Myocyte (in vitro differentiated cells): ENCODE data around the gene SELENOP. TPM values are rescaled to one million over a fixed set of nuclear protein-coding genes. Genes with fewer than 3 reads are reported as not detected.

Experiments used
- total RNA-seq: library from RNA; depleted of rRNA; stranded (reverse); fragments of >200 nt; gene quantifications from 2 replicates; pipeline ENCODE4 v1.2.3, GENCODE V29; 2014

The SELENOP gene
- total RNA-seq, 1 donor from 2014 or later = 45.9 TPM

Other genes starting within 250 kb of the SELENOP start
- not detected in 2 replicates for gene CCDC152, start 55.1 kb downstream of the SELENOP start, total RNA-seq
- 0.86 and 0.88 TPM in 2 replicates for gene ANXA2R, start 228.4 kb upstream of the SELENOP start, total RNA-seq